Adipocyte (in vitro differentiated cells): ENCODE data around the gene CAPN8.

Source experiments
- DNase-seq: peaks from one replicate; pipeline ENCODE4 v3.0.0-alpha.2; 2015; ENCODE audit warnings: low read depth
- H3K27me3 ChIP-seq: replicated peaks from 2 replicates; pipeline ENCODE4 v1.7.0; 2013; ENCODE audit warnings: mild to moderate bottlenecking, low read length, moderate library complexity; ENCODE audit not compliant: control insufficient read depth, insufficient read depth
- H3K36me3 ChIP-seq: 2 replicates; pipeline ENCODE4 v1.7.0; 2013; ENCODE audit warnings: low read length, mild to moderate bottlenecking, moderate library complexity; ENCODE audit not compliant: control insufficient read depth, insufficient read depth, severe bottlenecking
- H3K4me1 ChIP-seq: 2 replicates; pipeline ENCODE4 v1.7.0; 2013; ENCODE audit warnings: mild to moderate bottlenecking, low read length, moderate library complexity; ENCODE audit not compliant: control insufficient read depth, insufficient read depth
- H3K4me3 ChIP-seq: 2 replicates; pipeline ENCODE4 v1.7.0; 2013; ENCODE audit warnings: mild to moderate bottlenecking, low read length, moderate library complexity
- H3K9ac ChIP-seq: 2 replicates; pipeline ENCODE4 v1.7.0; 2013; ENCODE audit warnings: mild to moderate bottlenecking, low read length, moderate library complexity
- H3K9me3 ChIP-seq: 2 replicates; pipeline ENCODE4 v1.7.0; 2013; ENCODE audit warnings: mild to moderate bottlenecking, low read length, moderate library complexity; ENCODE audit not compliant: control insufficient read depth

CAPN8 gene

GRCh38 chr1:223669003-223669795 is 3.7 kb upstream of the CAPN8 start:
- Histone ChIP-seq H3K9ac (no peak overlapping the region), H3K9me3 (peaks cover under 1% of the 10 kb centered on the region), H3K4me3 (no peak overlapping the region), H3K36me3 (no peaks in the 10 kb centered on the region), H3K4me1 (no peaks in the 10 kb centered on the region), H3K27me3 (peaks cover 6% of the 10 kb centered on the region)
- no peak for DNase-seq

- no peak overlapping the region for H3K9ac ChIP-seq
- H3K9me3 ChIP-seq, result no peaks in the 10 kb centered on the region
- no peak overlapping the region for H3K4me3 ChIP-seq
- DNase-seq, result no peak
- H3K27me3 ChIP-seq, result peaks cover 11% of the 10 kb centered on the region
- H3K4me1 ChIP-seq, result no peaks in the 10 kb centered on the region
- H3K36me3 ChIP-seq, result no peaks in the 10 kb centered on the region
Measured at GRCh38 chr1:223667484-223668182, 2.1 kb upstream of the CAPN8 start.

- no peak for DNase-seq
- no peak overlapping the region for H3K9ac ChIP-seq
- H3K27me3 ChIP-seq, result peaks cover 17% of the 10 kb centered on the region
- no peaks in the 10 kb centered on the region for H3K36me3 ChIP-seq
- H3K4me3 ChIP-seq, result no peak overlapping the region
- H3K9me3 ChIP-seq, result no peaks in the 10 kb centered on the region
- no peaks in the 10 kb centered on the region for H3K4me1 ChIP-seq
Measured at GRCh38 chr1:223664106-223664505, 1.4 kb downstream of the CAPN8 start.

- Histone ChIP-seq H3K36me3 (no peaks in the 10 kb centered on the region), H3K4me1 (no peaks in the 10 kb centered on the region), H3K9ac (no peak overlapping the region), H3K9me3 (no peaks in the 10 kb centered on the region), H3K27me3 (peaks cover 19% of the 10 kb centered on the region), H3K4me3 (no peak overlapping the region)
- DNase-seq, result no peak
Measured at GRCh38 chr1:223662943-223663342, 2.6 kb downstream of the CAPN8 start.

- DNase-seq, result no peak
- Histone ChIP-seq H3K27me3 (peaks cover 28% of the 10 kb centered on the region), H3K36me3 (no peaks in the 10 kb centered on the region), H3K9ac (no peak overlapping the region), H3K9me3 (no peaks in the 10 kb centered on the region), H3K4me3 (no peak overlapping the region), H3K4me1 (no peaks in the 10 kb centered on the region)
Measured at GRCh38 chr1:223659711-223660110, 5.8 kb downstream of the CAPN8 start.

GRCh38 chr1:223657978-223658377 is 7.5 kb downstream of the CAPN8 start:
- H3K9ac ChIP-seq, result no peak overlapping the region
- H3K4me1 ChIP-seq, result no peaks in the 10 kb centered on the region
- H3K27me3 ChIP-seq, result peaks cover 24% of the 10 kb centered on the region
- H3K36me3 ChIP-seq, result no peaks in the 10 kb centered on the region
- no peak for DNase-seq
- H3K9me3 ChIP-seq, result no peaks in the 10 kb centered on the region
- H3K4me3 ChIP-seq, result no peak overlapping the region

- Histone ChIP-seq H3K4me1 (no peaks in the 10 kb centered on the region), H3K36me3 (no peaks in the 10 kb centered on the region), H3K27me3 (peaks cover 27% of the 10 kb centered on the region), H3K4me3 (no peak overlapping the region), H3K9ac (no peak overlapping the region), H3K9me3 (peaks cover under 1% of the 10 kb centered on the region)
- no peak for DNase-seq
Measured at GRCh38 chr1:223654083-223654482, 11.4 kb downstream of the CAPN8 start.

GRCh38 chr1:223653431-223653830 is 12.1 kb downstream of the CAPN8 start:
- Histone ChIP-seq H3K4me1 (no peaks in the 10 kb centered on the region), H3K4me3 (no peak overlapping the region), H3K9ac (no peak overlapping the region), H3K27me3 (peaks cover 31% of the 10 kb centered on the region), H3K9me3 (peaks cover 4% of the 10 kb centered on the region), H3K36me3 (no peaks in the 10 kb centered on the region)
- no peak for DNase-seq

GRCh38 chr1:223653015-223653414 is 12.5 kb downstream of the CAPN8 start:
- no peak overlapping the region for H3K4me3 ChIP-seq
- no peaks in the 10 kb centered on the region for H3K4me1 ChIP-seq
- no peaks in the 10 kb centered on the region for H3K36me3 ChIP-seq
- H3K9me3 ChIP-seq, result peaks cover 4% of the 10 kb centered on the region
- peaks cover 31% of the 10 kb centered on the region for H3K27me3 ChIP-seq
- DNase-seq, result no peak
- H3K9ac ChIP-seq, result no peak overlapping the region

GRCh38 chr1:223652436-223652941 is 13.0 kb downstream of the CAPN8 start:
- Histone ChIP-seq H3K9ac (no peak overlapping the region), H3K9me3 (peaks cover 4% of the 10 kb centered on the region), H3K4me3 (no peak overlapping the region), H3K36me3 (no peaks in the 10 kb centered on the region), H3K27me3 (peaks cover 36% of the 10 kb centered on the region), H3K4me1 (no peaks in the 10 kb centered on the region)
- DNase-seq, result no peak

- Histone ChIP-seq H3K9ac (no peak overlapping the region), H3K36me3 (no peaks in the 10 kb centered on the region), H3K4me3 (no peak overlapping the region), H3K27me3 (peaks cover 46% of the 10 kb centered on the region), H3K4me1 (no peaks in the 10 kb centered on the region), H3K9me3 (peaks cover 4% of the 10 kb centered on the region)
- no peak for DNase-seq
Measured at GRCh38 chr1:223651291-223651991, 14.1 kb downstream of the CAPN8 start.
